ENCODE results near the gene HEG1. TPM values are rescaled to one million over a fixed set of nuclear protein-coding genes. Genes with fewer than 3 reads are reported as not detected.

Gene HEG1
- total RNA-seq, 2 donors from 2014 or later: 120 to 149 TPM

DNA sequence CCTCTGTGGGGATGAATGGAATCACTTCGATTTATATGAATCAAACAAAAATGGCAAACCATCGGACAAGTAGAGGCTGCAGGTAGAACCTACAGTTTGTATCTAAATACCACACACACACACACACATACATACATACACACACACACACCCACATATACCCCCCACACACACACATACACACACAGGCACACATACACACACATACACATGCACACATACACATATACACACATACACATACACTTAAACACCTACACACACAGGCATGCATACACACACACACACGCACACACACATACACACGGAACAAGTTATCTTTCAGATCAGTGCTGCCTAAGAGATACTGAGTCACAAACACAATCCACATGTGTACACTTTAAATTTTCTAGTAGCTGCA is 24.3 kb downstream of the HEG1 start:
- no peak for DNase-seq
- intact Hi-C loops (cut with DNase I): no loop called here
- no peak for ATAC-seq

DNA sequence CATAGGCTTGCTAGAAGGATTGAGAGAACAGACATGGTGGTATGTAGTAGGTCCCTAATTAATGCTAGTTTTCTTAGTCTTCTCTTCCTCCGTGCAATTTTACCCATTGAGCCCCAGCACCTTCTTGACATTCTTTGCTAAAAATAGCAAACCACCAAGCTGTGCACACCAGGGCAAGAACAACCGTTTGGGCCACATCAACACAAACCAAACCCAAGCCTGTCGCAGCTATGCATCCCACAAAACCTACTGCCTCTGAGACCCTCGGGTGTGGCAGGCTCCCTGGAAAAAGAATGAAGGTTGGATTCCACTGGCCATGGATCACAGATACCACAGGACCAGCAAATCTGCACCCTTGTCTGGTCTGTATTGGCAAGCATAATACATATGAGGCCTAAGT is 27.1 kb downstream of the HEG1 start:
- DNase-seq: no peak
- no peak for ATAC-seq
- intact Hi-C loops (cut with DNase I): no loop called here

DNA sequence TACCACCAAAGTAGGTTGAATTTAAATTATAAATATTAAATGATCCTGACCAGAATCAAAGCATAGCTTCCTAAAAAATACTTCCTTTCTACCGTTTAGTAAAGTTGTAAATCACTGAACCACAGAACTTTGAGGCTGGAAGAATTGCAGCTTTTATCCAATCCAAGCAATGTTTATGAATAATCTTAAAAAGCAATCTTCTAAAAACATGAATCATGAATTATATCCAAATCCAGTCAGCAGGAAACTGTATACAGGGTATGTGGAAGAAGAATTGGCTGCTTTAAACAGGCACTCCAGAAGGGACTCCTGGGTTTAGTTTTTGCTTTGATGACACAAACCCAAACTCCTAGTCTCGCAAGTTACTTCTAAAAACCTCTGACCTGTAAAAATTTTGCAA is 30.2 kb downstream of the HEG1 start:
- DNase-seq: no peak

DNA sequence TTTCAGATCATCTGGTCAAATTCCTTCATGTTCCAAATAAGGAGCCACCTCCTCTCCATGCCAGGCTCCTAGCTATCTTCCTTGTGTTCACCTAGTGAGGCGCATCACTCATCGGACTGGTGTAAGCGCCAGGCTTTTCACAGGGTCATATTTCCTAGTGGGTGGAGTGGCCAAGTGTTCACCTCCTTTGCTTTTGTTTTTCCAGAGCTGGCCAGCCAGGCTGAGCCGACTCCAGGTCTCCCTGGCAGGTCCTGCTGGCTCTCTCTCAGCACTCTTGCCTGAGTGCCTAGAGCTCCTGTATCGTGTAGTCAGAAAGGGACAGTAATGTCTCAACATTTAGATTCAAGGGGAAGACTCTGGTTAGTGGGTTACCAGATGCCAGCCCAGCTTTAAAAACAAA is 31.0 kb downstream of the HEG1 start:
- ATAC-seq (peak; percentile 72 to 79), DNase-seq (peak; percentile 63)
- intact Hi-C loops (cut with DNase I): no loop called here

More for the DNA sequence above, 30.2 kb downstream of the HEG1 start:
- ATAC-seq: no peak
- intact Hi-C loops (cut with DNase I): no loop called here

DNA sequence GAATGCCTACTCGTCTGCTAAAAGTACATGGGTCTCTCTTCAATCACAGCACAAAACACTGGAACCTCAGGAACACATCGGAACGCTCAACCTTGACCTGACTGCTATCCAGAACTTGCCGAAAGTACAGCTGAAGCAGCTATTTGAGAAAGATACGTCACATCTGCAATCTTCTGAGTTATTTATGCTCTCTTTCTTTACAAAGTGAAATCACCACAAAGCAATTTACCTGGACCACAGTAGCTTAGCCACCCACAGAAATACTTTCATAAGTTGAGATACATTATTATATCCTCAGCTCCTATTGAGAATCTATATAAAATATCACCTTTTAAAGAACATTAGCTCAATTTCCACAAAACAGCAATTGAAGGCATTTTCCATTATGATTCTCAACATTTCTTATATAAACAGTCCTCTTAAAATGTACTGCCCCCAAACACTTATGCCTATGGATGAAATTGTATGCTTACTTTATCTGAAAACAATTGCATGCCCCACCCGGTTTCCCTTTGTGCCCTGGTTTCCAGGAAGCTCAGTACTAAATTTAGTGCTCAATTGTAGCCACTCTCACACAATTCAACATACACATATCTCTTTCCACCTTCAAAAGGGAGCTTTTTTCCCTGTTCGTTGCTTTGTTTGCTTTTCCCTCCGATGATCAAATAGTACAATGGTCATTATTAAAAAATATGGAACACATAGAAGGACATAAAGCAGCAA is 31.8 kb downstream of the HEG1 start:
- no peak for DNase-seq
- ATAC-seq: no peak
- intact Hi-C loops (cut with DNase I): no loop called here

DNA sequence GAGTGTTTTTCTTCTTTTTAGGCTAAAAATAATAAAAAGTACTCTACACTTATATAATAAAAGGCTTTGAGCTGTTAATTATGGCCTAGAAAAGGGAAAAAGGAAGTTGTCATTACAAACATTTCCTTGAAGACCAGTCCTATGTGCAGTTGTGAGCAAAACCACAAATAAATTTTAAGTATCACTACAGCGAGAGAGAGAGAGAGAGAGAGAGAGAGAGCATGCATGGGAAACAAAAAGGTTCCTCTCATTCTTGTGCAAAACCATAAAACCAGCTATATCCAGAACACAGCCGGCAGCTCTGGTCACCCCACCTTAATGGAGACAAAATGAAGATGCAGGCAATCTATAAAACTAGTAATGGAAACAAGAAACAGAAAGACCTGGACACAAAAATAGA is 33.6 kb downstream of the HEG1 start:
- no peak for ATAC-seq
- intact Hi-C loops (cut with DNase I): no loop called here
- no peak for DNase-seq

DNA sequence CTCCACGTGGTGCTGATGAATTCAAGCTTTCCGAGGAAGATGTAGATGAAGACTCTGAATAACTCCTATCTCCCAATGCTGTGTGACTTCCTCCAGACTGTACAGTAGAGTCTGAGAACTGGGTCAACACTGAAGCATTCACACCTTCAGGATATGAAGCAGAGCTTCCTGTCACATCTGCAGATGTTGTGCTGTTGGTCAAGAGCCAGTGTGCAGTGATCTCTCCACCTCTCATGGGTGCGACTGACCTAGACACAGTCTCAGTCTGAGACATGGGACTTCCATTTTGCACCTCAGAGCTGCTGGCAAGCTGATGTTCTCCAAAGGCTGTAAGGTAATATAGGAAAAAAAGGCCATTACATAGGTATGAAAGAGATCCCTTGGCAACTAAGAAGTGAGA is 36.5 kb downstream of the HEG1 start:
- DNase-seq: no peak
- ATAC-seq: no peak
- intact Hi-C loops (cut with DNase I): no loop called here

DNA sequence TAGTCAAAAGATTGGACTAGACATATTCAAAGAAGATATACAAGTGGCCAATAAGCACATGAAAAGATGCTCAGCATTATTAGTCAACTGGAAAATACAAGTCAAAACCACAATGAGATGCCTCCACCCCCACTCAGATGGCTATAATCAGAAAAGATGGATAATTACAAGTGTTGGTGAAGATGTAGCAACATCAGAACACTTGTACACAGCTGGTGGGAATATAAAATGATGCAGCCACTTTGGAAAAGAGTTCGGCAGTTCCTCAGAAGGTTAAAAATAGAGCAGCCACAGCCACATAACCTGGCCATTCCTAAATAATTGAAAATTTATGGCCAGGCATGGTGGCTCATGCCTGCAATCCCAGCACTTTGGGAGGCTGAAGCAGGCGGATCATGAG is 38.4 kb downstream of the HEG1 start:
- ATAC-seq (no peak), DNase-seq (no peak)
- intact Hi-C loops (cut with DNase I): no loop called here

DNA sequence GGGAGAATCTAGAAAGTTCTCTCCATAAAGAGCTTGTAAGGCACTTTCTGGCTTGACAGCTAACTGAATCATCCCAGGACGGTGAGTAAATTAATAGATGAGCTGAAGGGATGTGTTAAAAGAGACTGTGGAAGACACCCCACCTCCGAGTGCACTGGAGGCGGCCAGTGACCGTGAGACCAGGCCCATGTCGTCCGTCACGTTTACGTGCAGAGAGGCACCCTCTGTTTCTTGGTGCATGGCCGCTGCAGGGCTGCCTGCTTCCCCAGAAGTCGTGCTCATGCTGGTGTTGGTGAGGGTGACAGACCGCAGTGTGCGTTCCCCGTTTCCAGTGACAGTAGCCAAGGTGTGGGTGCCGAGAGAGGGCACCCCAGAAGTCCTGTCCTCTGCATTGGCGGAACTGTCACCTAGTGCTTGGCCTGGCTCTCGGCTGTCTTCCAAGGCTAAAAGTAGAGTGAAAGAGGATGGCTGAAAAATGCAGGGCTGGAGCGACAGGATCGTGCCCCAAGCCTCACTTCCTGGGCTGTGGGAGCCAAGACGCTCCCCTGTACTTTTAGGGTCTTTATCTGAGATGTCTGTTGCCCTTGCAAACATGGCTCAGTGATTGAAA is 41.1 kb downstream of the HEG1 start:
- peak; percentile 23 to 73 for ATAC-seq
- intact Hi-C loops (cut with DNase I): no loop called here
- no peak for DNase-seq

DNA sequence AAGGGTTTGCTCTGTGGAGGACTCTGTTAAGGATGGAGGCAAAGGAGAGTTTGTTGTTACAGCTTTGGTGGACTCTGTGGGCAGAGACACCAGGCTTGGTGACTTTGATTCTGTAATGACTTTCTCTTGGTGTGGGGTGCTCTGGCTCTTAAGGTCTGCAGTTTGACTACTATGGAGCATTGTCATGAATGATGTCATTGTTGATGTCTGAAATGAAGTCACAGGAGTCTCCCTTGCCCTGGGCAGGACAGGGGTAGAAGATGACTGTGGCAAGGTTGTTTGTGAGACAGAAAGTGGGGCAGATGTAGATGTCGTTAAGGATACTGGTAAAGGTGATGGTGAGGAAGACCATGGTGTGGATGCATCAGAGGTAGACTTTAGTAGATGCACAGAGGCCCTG is 42.7 kb downstream of the HEG1 start:
- DNase-seq (no peak), ATAC-seq (no peak)
- intact Hi-C loops (cut with DNase I): no loop called here

DNA sequence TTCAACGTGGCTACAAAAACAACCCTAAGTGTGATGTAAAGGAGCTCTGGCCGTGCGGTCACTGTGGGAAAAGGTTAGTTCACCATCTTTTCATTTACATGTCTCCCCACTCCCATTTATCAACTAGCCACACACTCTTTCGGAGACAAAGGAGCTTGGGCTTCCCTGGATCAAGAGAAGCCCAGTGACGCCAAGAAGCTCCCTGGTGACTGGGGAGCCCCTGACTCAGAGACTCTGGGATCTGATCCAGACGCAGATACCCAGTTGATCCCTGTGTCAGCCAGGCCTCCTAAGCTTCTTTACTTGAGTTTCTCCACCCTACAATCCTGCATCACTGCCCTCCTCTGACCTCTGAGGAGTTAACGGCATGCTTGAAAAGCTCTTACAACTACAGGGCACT is 43.9 kb downstream of the HEG1 start:
- peak in 1 of 2 donors; percentile 23 for ATAC-seq

DNA sequence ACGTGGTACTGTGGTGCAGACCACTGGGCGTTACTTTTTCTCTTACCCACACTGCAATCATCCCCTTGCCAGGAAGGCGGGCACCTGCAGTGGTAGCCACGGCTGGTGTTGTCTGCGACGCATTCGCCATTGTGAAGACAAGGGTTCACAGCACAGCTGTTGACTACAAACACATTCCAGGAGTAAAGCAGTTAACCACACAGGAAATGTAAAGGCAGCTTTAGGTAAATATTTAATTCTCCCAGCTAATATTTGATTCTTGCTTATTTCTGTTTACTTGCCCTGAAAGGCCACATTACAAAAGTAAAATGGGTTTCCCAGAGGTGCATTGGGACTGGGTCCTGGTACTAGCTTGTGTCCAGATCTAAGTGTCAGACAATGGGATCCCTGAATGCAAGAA is 45.4 kb downstream of the HEG1 start:
- ATAC-seq (no peak), DNase-seq (no peak)
- intact Hi-C loops (cut with DNase I): no loop called here

More for the DNA sequence above, 43.9 kb downstream of the HEG1 start:
- intact Hi-C loops (cut with DNase I): no loop called here
- no peak for DNase-seq

DNA sequence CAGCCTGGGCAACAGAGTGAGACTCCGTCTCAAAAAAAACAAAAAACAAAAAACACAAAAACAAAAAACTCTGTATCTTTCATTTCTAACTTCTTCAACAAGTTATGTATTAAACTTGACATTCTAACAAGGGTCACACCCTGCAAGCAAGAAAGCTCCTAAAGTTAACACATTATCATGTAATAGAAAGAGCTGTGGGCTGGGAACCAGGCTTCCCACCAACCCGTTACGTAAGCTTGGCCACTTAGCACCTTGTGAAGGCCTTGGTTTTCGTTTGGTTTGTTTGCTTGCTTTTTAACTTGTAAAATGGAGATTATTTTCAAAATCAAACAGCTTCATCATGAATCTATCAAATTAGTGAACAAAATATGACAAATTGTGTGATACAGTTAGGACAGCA is 47.0 kb downstream of the HEG1 start:
- intact Hi-C loops (cut with DNase I): no loop called here
- no peak for DNase-seq
- ATAC-seq: no peak

DNA sequence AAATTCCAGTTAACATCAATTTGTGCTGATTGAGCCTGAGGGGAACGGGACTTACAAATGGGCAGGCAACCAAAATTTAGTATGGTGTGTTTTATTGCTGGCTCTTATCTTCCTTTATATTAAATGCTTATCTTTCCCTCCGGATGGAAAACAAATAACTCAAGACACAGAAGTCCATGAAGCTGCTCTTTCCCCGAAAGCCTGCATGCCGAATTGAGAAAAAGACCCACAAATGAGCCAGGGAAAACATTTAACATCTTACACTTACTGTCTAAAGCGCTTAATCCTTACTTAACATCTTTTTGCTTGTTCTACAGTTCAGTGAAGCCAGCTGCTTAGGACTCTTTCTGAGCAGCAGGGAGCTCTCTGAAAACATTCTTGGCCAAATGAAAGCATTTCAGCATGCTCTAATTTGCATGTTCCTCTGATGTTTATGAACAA is 49.5 kb downstream of the HEG1 start:
- intact Hi-C loops (cut with DNase I): no loop called here
- DNase-seq (no peak), ATAC-seq (no peak)

DNA sequence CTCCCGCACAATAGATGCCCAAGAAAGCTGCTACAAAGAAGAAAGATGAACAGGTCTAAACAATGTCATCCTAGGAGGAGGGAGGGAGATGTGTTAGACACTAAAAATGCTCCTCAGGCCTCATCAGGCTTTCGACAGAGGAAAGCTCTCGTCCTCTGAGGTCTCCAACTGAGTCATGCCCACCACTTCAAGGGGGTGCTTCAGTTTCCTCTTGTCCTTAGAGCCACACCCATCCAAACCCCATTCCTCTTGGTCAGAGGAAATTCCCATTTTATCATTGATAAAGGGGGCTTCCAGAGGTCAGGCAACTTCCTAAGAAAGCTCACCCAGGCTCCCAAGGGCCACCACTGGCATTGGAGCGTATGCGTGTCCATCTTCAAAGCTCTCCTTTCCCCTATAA is 50.1 kb downstream of the HEG1 start:
- intact Hi-C loops (cut with DNase I): no loop called here
- no peak for DNase-seq
- ATAC-seq: no peak

DNA sequence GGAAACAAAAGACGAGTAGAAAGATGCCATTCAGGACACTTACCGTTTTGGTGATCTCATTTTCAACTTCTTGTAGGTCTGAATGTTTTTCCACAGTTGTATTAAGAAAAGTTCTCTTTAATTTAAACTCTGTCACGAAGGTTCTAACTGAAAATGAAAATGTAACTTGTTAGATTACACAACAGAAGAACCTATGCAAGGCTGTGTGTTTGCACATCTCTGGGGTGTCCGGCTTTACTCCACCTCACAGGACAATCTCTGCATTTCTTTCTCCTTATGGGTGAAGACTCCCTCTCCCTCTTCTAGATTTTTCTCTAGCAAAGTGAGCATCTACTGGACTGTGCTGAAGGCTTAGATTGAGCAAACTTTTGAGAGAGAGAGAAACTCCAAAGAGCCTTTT is 50.6 kb downstream of the HEG1 start:
- intact Hi-C loops (cut with DNase I): no loop called here
- ATAC-seq: no peak
- DNase-seq: no peak

DNA sequence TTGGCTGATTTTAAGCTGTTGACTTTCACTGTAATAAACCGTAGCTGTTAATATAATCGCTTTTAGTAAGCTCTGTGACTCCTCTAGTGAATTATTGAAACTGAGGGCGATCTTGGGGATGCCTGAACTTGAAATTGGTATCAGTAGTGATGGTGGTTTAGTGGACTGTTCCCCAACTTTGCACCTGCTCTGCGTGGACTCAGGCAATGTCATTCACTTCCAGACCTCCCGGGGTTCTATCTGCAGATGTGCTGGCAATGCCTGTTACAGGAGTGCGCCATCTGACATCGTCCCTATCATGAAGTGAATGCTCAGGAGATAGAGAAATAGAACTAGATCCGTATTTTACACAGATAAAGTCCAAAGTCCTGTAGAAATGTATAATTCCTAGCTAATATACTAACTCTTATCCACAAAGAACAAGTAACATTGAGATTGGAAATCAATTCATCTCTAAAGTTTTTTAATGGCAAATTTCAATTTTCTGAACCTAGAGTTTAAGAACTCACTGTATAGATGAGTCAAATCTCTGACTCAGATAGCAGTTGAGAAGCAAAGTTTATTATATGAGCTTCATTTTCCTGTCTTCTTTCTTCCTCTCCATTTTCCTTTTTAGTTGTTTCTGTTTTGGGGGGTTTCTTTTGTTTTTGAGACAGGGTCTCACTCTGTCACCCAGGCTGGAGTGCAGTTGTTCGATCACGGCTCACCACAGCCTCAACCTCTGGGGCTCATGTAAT is 51.8 kb downstream of the HEG1 start:
- intact Hi-C loops (cut with DNase I): loop anchor here (5.0 kb wide), 1 partner anchor 48 kb away; no protein-coding TSS in a partner anchor

DNA sequence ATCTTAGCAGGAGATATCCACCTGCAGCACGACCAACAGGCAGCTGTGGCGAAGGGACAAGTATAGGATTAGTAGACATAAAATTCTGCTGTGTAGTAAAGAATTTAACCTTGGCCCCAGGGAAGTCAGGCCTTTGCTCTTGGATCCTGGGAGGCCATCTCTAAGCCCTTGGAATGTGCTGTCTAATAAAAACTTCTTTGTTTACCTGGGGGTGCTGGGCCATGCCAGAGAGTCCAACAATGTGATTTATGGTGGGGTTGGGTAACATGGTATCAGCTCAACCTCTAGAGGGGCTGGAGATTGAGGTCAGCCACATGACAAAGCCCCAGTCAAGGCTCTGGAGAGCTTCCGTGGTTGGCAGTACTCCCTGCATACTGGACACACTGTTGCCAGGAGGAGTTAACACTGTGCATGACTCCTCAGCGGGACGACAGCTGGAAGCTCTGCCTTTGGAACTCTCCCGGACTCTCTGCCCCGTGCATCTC is 52.4 kb downstream of the HEG1 start:
- intact Hi-C loops (cut with DNase I): loop anchor here (5.0 kb wide), 1 partner anchor 49 kb away; no protein-coding TSS in a partner anchor
- peak; percentile 83 to 90 for ATAC-seq
- peak; percentile 69 for DNase-seq

More for the DNA sequence above, 51.8 kb downstream of the HEG1 start:
- no peak for DNase-seq
- ATAC-seq: peak in 1 of 2 donors; percentile 4

DNA sequence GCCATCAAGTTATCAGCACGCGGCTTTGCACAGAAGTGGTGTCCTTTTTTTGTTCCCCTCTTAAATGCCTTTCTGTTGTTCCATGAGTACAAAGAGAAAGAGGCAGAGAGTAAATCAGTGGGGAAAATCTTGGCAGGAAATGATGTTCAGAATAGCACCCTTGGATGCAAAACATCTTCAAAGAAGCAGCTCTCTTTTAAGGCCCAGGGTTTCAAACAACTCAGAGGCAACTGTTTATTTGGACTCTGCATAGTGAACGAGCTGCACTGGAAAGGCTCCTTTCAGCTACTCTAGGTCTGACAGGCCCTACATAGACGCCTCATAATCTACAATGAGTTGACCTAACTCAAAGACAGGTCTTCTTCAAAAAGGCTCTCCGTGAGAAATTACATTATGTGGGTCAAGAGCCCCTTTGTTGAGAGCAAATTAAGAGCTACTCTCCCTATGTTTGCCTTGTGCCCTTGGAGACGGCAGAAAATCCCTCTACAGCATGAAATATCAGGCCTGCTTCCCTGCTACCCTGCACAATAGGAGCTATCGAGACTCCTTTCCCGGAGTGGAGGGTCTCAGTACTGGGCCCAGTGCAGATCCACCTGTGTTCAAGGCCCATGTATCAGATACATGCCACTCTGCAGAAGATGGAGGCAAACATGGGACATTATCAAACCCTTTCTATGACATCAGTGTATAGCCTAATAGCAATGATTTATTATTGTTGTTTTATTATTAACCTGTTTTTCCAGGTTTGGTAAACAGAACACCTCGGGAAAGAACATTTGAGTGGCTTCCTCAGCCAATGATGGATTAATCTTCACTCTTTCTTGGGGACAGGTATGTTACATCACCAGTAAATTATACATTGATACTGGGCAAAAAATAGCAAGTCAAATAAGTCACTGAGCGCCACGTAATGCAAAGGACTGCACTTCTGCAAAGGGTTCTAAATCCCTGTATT is 53.1 kb downstream of the HEG1 start:
- ATAC-seq: no peak
- intact Hi-C loops (cut with DNase I): loop anchor here (5.0 kb wide), 1 partner anchor 50 kb away; no protein-coding TSS in a partner anchor
- DNase-seq: no peak

All from left cardiac atrium (tissue), 4 donors.